NCI-H2081 treated with DMSO at 0.1 percent for 48 hours (cell line): Measurements from ENCODE around the gene SPATA12.
"Not testable (repeated sequence)": the region's sequence is repeated elsewhere in the genome, so short reads cannot be mapped to it uniquely, and the experiment has no call there.

Experiments
- DNase-seq: peaks from one replicate; lab custom pipeline; 2025; lab: John Stamatoyannopoulos, UW

SPATA12 gene

DNA sequence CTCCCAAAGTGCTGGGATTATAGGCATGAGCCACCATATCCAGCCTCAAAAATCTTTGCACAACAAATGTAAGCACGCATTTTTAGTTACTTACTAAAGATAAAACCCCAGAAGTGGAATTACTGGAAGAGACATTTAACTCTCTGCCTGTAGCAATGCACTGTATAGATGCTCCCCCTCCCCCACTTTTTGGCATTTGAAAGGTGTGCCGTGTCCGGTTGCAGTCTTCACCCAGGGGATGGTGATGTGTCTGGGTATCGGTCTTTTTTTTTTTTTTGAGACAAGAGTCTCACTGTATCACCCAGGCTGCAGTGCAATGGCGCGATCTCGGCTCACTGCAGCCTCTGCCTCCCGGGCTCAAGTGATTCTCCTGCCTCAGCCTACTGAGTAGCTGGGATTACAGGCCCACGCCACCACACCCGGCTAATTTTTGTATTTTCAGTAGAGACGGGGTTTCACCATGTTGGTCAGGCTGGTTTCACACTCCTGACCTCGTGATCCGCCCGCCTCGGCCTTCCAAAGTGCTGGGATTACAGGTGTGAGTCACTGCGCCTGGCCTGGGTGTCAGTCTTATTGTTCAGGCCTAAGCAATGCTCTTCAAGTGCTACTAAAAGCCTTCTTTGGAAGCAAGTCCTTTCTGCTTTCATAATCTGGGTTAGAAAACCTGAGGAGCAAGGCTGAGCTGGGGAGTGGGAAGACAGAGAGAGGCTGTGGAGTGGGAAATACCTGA lies 23.0 kb downstream of the SPATA12 start:
- DNase-seq, result not testable (repeated sequence)

DNA sequence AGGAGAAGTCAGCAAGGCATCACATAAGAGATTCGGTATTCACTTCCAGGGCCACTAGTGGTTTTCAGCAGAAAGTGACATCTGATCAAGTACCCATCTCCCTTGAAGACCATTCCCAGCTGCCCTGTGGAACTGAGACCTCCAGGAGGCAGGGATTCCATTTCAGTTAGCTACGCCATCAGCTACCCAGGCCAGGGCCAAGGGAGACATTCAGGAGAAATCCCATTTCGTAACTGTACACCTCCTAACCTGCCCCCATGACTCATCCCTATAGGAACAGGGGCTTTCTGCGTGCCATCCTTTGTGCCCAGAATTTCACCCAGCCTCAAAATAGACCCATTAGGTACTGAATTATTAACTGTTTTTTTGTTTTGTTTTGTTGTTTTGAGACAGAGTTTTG lies 24.7 kb downstream of the SPATA12 start:
- no peak for DNase-seq

DNA sequence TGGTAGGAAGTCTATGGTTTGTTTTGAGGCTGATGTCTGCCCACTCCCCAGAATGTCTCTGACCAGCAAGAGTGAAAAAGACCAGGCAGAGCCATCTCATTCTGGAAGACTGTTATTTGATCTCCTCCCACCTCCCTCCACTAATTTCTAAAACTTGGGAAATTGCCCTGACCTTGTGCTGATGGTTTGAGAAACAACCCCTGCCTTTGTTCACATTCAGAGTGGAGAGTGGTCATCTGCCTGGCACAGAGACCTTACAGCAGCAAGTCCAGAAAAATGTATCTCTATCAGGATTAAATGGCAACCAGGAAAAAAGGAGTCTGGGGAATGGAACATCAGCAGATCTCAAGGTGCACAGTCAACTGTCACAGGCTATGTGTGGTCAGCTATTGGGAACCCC lies 25.7 kb downstream of the SPATA12 start:
- no peak for DNase-seq

DNA sequence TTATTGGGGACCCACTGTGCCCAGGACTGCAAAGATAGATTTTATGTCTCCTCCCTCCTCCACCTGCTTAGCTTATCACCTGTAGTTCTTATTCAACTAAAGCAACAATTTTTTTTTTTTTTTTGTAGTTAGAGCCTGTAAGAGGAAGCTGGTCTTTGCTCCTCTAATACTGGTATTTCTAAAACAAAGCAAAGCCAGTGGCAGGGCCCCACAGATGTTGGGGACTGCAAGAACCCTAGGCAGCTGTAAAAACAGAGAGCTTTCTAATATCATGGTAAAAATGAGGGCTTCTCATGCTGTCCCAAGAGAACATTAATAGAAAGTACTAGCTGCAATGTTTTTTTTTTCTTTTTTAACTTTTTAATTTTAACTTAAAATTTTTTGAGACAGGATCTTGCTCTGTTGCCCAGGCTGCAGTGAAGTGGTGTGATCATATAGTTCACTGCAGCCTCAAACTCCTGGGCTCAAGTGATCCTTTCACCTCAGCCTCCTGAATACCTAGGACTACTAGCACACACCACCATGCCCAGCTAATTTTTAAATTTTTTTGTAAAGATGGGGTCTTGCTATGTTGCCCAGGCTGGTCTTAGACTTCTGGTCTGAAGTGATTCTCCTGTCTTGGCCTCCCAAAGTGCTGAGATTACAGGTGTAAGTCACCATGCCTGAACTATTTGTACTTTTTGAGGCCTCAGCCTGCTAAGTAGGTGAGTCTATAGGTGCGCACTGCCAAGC lies 27.1 kb downstream of the SPATA12 start:
- no peak for DNase-seq

DNA sequence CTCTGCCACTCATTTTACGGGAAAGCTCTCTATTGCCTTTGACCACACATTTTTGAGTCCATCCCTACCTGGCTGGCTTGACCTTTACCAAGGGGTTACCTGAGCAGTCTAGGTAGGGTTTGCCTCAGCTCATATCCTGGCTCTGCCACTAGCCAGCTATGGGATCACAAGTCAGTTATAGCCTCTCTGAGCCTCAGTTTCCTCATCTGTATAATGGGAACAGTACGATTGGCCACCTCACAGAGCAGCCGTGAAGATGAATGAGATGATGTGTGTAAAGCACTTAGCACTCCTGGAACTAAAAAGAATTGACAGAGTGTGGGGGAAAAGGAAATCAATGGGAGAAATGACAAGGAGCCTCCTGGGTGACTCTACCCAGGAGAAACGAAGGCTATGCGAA lies 28.0 kb downstream of the SPATA12 start:
- DNase-seq, result no peak

DNA sequence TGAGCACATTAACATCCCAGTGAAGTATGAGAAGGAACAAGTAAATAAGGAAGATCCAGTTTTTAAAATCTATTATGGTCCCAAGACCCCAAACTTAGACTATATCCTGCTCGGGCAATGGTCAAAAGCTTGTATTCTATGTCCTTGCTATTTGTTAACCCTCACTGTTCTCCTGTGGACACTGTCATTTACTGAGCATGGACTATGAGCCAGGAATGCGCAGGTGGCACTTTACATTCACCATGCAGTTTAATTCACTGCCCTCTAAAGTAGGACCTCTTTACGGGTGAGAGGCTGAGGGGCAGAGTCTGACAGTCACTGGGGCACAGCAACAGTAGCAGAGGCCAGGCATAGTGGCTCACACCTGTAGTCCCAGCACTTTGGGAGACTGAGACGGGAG lies 28.6 kb downstream of the SPATA12 start:
- DNase-seq, result no peak

DNA sequence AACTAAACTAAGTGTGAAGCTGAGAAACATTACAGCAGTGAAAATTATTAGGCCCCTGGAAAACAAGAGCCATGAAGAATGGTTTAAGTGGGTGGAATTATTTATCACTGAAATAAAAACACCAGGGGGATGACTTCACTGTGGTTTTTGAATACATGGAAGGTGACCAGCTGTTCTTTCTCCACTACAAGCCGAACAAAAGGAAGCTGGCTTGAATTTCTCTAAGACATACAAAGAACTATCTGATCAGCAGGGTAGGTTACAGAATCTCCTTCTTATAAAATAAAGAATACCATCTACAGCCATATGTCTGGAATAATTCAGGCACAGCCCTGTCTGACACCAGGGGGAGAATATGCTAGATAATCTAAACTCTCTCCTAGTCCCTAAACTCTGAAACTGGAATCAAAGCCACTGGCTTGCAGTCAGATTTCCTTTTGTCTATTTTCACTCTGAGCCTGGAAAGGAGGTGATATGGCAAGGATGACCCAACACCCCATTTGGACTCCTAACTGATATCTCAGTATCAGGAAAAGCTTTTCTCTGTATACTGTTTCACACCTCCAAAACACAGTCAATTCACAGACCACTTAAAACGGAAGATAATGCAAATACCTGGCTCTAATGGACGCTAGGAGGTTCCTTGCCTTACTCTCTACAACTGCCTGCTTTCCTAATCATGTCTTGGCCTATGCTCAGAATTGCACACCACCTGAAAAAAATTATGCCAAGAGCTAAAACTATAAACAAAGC lies 31.2 kb downstream of the SPATA12 start:
- DNase-seq, result no peak

DNA sequence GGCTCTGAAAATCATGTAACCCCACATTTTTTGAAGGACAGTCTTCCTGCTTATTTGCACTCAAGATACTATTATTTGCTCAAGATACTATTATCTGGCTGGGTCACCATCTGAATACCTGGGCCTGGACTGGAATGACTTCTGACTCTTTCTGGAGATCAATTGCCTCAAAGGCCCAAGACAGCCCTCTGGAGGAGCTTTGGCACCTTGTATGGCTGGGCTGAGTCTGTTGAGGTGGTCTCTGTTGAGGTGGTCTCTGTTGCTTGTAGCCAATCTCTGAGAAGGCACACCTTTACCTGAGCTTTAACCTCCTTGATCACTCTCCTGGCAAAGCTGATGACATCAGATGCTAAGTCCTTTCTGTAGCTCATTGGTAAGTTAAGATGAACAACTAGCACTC lies 33.0 kb downstream of the SPATA12 start:
- DNase-seq, result no peak

DNA sequence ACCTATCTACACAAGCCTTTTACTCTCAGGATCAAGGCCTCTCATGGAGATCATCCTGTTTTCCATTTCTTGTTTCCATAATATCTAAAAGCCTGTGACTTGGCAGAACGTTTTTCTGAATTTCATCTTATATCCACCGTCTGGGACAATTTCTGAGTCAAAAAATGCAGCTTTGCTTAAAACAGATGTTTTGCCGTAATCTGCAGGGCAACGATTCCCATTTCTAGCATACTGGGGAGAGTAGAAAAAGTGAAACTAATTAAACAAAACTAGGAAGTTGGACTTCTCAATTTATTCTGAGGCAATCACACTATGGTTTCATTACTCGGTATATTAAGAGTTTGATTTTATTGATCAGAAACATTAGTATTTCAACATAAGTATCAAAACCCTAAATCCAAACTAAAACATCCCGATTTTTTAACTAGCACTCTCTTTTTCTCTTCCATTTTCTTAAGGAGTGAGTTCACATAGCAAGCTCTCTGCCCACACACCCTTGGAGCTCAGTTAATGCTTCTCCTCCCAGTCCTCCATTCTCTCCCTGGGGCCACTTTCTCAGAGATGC lies 33.6 kb downstream of the SPATA12 start:
- DNase-seq, result no peak

DNA sequence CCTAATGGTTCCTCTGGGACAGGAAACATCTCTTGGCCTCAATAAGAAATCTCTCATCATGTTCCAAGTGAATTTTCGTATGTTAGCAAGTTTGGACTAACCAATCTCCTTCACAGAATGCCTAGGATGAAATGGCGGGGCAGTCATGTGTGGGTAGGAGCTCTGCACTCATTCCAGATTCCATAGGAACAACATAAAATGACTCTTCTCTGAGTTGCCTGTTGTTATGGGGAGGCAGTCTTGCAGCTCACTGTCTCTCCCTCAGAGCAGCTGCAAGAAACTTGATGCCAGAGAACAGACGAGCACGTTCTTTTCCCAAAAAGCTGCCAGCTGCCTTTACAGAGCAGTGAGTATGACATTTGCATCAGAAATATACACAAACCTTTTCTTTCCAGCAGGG lies 34.1 kb downstream of the SPATA12 start:
- DNase-seq, result no peak

DNA sequence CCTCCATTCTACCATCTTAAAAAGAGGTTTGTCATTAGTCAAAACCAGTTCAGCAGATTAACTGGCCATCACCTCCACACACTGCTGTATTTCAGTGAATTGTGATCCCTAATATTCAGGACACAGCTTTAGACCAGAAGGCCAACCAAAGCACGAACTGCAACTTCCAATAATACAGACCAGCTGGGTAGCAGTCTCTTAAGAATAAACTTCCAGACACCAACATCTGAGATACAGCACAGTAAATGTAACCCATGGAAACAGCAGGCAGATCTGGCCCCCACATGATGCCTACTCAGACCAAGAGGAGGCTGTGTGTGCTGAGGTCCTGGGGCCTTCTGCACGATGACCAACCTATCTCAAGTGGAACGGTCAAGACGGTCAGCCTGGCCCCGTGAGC lies 34.9 kb downstream of the SPATA12 start:
- DNase-seq, result no peak

DNA sequence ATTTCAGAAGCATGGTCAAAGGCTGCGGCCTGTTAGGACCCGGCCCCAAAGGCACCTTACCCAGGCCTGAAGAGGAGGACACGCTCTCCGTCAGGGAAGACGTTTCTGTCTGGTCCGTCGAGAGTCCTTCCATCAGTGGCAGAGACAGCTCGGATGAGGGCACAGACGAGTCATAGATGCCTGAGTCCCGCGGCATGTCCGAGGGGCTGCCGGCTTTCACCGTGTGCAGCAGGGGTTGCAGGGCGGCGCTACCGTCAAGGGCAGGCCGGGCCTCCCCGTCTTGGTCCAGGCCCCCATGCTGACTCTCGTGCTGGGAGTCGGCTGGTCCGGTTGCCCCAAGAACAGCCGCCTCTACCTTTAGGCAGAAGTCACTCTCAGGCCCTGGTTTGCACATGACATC lies 37.1 kb downstream of the SPATA12 start:
- DNase-seq, result no peak

DNA sequence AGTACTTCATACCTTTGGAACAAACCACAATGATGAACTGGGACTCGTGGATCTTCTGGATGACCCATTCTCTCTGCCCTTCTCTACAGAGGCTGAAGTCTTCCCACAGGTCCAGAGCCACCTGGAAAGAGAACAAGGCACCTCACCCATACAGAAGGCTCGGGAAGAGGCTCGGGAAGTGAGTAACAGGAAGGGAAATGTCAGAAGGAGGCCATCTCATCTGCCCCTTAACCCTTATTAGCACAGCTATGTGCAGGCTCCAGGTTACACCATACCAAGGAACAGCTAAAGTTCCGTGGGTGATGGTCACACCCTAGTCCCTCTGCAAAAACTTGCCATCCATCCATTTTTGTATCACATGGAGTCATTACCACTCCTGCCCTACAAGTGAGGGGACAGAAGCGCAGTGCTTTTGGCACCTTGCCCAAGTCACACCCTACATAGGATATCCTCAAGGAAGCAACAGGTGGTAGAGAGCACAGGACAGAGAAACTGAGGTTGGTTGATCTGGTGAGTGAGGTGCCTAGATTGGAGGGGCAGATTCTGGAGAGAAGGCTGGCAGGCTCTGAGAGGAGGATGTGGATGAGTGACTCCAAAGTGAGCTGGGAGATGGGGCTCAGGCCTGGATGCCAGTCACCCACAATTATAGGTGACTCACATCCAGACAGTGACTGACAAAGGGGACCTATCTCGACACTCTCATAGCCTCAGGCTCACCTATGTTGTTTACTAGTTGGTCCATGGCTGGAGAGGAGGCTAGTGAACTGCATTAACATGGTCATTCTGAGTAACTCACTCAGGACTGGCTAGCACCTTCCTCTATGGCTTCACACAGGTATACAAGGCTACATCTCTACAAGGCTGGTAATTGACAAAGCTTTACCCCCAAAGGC lies 38.2 kb downstream of the SPATA12 start:
- no peak for DNase-seq

DNA sequence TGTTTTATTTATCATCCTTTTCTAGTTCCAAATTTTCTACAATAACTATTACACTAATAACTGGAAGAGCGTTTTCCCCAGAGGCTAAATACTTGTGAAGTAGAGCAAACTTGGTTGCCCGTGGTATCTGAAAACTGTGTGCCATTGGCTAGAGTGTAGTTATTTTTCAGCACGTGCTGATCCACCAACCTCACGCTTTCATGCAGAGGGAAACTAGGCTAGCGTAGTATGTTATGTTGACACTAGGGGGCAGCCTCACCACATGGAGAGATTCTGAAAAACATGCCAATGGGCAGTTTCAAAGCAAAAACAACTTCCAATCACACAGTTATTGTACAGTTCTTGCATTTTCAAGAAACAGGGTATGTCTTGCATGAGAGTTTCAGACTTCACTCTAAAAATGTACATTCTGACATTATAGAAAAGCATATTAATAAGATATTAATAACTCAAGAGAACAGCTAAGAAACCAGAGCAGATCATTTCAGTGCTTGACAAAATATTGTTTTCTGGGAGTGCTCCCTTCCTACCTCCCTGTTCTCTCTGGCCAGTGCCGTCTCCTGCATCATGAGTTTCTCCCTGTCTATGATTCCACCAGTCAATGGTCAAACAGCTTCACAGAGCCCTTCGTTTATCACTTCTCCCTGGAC lies 39.7 kb downstream of the SPATA12 start:
- DNase-seq, result no peak

DNA sequence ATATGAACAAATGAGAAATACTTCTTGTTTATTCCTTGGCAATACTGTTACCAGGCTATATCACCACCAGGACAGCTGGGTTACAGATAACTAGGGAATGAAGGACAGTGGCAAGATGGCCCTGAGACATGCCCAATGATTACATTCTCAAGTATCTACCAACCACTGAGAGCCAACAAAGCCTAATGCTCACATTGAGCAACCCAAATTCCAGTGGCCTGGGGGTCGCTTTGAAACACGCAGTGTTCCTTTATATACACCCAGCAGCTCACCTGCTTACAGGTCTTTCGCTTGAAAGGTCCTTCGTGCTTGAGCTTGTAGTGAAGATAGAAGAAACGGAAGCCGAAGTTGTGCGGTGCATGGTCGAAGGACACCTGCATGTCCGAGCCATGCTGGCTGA lies 45.1 kb downstream of the SPATA12 start:
- DNase-seq, result no peak

DNA sequence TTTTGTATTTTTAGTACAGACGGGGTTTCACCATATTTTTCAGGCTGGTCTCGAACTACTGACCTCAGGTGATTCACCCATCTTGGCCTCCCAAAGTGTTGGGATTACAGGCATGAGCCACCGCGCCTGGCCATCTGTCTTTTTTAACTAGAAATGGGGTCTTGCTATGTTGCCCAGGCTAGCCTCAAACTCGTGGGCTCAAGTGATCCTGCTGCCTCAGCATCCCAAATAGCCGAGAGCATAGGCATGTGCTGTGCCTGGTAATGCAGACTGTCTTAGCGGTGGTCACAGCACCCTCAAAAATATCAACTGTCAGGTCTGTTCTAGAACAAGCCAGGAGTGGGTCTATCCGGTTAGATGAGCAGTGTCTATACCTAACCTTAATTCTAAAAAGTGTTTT lies 48.2 kb downstream of the SPATA12 start:
- DNase-seq, result no peak

DNA sequence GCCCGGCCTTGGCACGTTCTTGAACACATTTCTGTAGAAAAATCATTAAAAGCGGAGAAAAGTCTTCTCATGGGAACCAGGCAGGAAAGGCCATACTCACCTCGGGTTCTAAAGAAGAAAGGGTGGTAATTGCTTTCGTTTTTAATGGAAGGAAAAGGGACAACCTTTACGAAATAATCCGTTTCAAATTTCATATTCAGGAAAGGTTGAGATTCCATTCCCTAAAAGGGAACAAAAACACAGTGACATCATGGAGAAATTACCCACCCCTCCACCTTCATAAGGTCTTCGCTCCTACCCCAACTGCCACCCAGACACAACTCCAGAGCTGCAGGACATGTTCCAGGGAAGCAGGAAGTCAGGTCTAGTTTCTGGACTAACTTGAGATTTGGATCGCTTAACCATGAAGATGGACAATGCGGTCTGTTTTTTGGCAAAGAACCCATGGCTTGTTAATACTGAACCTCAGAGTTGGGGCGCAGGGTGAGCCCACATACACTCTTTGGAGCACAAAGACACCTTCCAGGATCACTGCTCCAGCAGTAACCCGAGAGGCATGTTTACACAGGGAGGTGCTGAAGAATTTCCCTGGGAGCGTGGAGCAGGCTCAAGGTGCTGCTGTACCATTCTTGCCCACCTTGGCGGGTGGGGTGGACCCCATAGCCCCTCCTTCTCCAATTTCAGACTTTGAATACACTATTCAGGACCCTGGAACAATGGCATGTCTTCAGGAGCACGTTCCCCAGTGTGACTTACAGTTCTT lies 49.2 kb downstream of the SPATA12 start:
- DNase-seq, result no peak

DNA sequence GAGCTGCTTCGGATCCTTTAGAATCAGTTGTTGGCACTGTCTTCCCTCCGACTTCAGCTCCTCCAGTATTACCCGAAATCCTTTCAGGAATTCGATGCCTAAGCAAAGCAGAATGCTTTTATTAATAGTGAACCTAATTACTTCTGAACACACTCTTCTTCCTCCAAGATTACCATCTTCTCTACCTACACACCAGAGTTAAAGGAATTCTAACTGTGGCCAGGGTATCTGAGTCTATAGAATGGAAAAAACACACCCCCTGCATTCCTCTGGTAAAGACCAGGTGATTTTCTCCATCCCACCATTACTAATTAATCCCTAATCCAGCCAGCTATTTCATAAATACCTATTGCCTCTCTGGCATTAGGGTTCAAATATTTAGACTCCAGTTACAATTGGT lies 49.8 kb downstream of the SPATA12 start:
- no peak for DNase-seq

DNA sequence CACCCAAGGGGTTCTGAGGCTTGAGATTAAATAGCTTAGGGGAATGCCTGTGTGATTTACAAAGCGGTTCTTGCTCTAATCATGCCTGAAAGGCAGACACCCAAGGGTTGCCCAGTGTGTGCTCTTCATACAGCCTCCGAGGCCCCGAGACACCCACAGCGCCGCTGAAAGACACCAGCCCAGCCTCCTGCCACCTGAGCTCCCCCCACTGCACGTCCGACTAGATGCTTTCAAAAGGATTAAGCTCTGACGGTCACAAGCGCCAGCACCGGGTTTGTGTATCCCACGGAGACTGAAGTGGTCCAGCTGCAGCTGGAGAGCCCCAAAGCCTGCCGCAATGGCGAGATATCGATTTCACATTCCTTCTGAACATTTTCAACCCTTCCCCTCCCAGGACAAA lies 50.3 kb downstream of the SPATA12 start:
- no peak for DNase-seq

DNA sequence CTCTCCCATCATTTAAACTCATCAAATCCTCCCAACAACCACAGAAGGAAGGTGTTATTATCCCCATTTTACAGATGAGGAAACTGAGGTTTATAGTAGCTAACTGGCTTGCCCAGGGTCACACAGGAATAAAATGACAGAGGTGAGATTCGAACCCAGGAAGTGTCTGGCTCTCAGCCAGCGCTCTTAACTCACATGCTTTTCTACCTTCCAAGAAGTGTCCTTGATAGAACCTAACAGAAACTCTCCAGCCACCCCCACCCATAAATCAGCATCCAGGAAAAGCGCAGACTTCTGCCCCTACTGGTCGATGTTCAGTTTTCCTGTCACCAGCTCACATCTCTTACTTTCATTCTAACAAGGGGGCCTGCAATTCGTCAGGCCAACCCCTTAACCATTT lies 51.7 kb downstream of the SPATA12 start:
- no peak for DNase-seq
